ENCODE results near the gene KRT4. TPM values are rescaled to one million over a fixed set of nuclear protein-coding genes. Genes with fewer than 3 reads are reported as not detected.

Gene KRT4
- total and polyA plus RNA-seq, 12 donors: 2.5 TPM; not detected in 11

- H3K4me1 ChIP-seq: peaks cover 0 to 6% (median 0%) of the 10 kb centered on the region in 9 donors
- intact Hi-C loops (cut with DNase I): no loop called here
- no peak for TF ChIP-seq CTCF (IDR thresholded peaks at IDR 0.05)
- no peaks in the 10 kb centered on the region for H3K36me3 ChIP-seq
- no peaks in the 10 kb centered on the region for H3K9me3 ChIP-seq
- no peak overlapping the region for H3K27ac ChIP-seq
- DNase-seq (no peak), ATAC-seq (no peak)
- WGBS, 2 donors: 72 to 91% methylated on average over 4 of the region's 4 CpGs
- H3K27me3 ChIP-seq: peaks cover 0 to 39% (median 13%) of the 10 kb centered on the region in 7 donors
- no peak overlapping the region for H3K4me3 ChIP-seq
These were observed 1.9 kb downstream of the KRT4 start for GRCh38 chr12:52812073-52812400.

- ATAC-seq: no peak
- no peak overlapping the region for H3K4me3 ChIP-seq
- peaks cover 0 to 40% (median 13%) of the 10 kb centered on the region in 7 donors for H3K27me3 ChIP-seq
- no peak overlapping the region for H3K27ac ChIP-seq
- intact Hi-C loops (cut with DNase I): no loop called here
- no peak for TF ChIP-seq CTCF (IDR thresholded peaks at IDR 0.05)
- WGBS, 2 donors: 81 to 87% methylated on average over 9 of the region's 9 CpGs
- H3K36me3 ChIP-seq: no peaks in the 10 kb centered on the region
- no peaks in the 10 kb centered on the region for H3K9me3 ChIP-seq
- H3K4me1 ChIP-seq: peaks cover 0 to 6% (median 0%) of the 10 kb centered on the region in 9 donors
- no peak for DNase-seq
These were observed 2.5 kb downstream of the KRT4 start for GRCh38 chr12:52811191-52812072.

GRCh38 chr12:52810554-52810953 lies 3.4 kb downstream of the KRT4 start:
- intact Hi-C loops (cut with DNase I): no loop called here
- Histone ChIP-seq H3K27me3 (peaks cover 0 to 40% (median 13%) of the 10 kb centered on the region in 7 donors), H3K36me3 (no peaks in the 10 kb centered on the region), H3K9me3 (no peaks in the 10 kb centered on the region), H3K27ac (no peak overlapping the region), H3K4me3 (no peak overlapping the region), H3K4me1 (peaks cover 0 to 6% (median 0%) of the 10 kb centered on the region in 9 donors)
- ATAC-seq (no peak), DNase-seq (no peak)
- WGBS, 2 donors: 72 to 88% methylated on average over 5 of the region's 5 CpGs
- no peak for TF ChIP-seq CTCF (IDR thresholded peaks at IDR 0.05)

GRCh38 chr12:52809166-52809565 lies 4.8 kb downstream of the KRT4 start:
- no peak for ATAC-seq
- Histone ChIP-seq H3K4me1 (peaks cover 0 to 3% (median 0%) of the 10 kb centered on the region in 9 donors), H3K27me3 (peaks cover 0 to 38% (median 13%) of the 10 kb centered on the region in 7 donors), H3K4me3 (no peak overlapping the region), H3K27ac (no peak overlapping the region), H3K9me3 (no peaks in the 10 kb centered on the region), H3K36me3 (no peaks in the 10 kb centered on the region)
- no peak for TF ChIP-seq CTCF (IDR thresholded peaks at IDR 0.05)
- intact Hi-C loops (cut with DNase I): no loop called here
- DNase-seq: no peak
- 73 to 76% methylated on average over 7 of the region's 7 CpGs for WGBS, 2 donors

Data from heart right ventricle (tissue), 16 donors.